ENCODE results near the gene EVA1A.

DNA sequence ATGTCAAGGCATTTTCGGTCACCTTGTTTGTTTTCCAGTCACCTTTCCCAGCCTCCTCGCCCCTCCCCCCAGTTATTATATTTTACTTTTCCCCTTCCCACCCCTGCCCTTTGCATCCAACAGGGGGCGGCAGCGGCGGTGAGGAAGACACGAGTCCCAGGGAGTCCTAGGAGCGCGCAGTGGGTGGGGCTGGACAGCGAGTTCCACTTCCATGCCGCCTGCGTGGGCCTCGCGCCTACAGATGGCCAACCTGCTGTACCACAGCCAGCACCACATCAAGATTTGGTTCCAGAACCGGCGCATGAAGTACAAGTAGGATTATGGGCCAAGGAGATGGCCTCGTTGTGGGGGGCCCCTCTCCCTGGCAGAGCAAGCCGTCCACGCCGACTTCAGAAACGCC lies 37.2 kb upstream of the EVA1A start:
- TF ChIP-seq, protein P1, sequence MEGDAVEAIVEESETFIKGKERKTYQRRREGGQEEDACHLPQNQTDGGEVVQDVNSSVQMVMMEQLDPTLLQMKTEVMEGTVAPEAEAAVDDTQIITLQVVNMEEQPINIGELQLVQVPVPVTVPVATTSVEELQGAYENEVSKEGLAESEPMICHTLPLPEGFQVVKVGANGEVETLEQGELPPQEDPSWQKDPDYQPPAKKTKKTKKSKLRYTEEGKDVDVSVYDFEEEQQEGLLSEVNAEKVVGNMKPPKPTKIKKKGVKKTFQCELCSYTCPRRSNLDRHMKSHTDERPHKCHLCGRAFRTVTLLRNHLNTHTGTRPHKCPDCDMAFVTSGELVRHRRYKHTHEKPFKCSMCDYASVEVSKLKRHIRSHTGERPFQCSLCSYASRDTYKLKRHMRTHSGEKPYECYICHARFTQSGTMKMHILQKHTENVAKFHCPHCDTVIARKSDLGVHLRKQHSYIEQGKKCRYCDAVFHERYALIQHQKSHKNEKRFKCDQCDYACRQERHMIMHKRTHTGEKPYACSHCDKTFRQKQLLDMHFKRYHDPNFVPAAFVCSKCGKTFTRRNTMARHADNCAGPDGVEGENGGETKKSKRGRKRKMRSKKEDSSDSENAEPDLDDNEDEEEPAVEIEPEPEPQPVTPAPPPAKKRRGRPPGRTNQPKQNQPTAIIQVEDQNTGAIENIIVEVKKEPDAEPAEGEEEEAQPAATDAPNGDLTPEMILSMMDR (IDR thresholded peaks at IDR 0.05; ENCODE audit: insufficient read depth, low read depth, low read length) = no peak
- TF ChIP-seq EZH2 (IDR thresholded peaks at IDR 0.05; ENCODE audit: insufficient read depth, low read length) = no peak
